KBM-7 (cell line): Measurements from ENCODE around the gene PLBD1.

Experiments used
- DNase-seq: peaks from one replicate; pipeline ENCODE4 v3.0.0-alpha.2; 2015
- in situ Hi-C: fragments of 300-500 bp; cut with MboI; formaldehyde crosslinking; loops from 2 replicates; pipeline ENCODE4 v1.14.3; 2020; ENCODE audit warnings: low sequenced_read_pairs, low pct_unique_long_range_greater_than_20kb, mixed read lengths

PLBD1 gene

DNA sequence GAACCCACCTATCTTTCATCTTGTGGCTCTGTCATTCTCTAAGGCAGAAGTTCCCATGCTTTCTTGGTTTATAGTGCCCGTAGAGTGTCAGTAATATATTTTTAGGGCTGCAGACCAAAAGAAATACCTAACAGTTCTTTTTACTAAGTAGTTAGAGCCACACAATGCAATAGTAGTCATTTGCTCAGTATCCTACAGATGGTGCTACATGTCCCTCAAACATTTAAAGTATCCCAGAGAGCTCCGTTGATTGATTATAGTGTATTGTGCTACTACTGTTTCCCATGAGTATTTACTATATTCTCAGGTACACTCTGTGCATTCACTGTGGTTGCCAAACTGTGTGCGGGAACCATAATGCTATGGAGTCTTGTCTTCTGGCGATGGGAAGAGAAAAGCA is 4.7 kb upstream of the PLBD1 start:
- no peak for DNase-seq
- in situ Hi-C loops = no loop called here

DNA sequence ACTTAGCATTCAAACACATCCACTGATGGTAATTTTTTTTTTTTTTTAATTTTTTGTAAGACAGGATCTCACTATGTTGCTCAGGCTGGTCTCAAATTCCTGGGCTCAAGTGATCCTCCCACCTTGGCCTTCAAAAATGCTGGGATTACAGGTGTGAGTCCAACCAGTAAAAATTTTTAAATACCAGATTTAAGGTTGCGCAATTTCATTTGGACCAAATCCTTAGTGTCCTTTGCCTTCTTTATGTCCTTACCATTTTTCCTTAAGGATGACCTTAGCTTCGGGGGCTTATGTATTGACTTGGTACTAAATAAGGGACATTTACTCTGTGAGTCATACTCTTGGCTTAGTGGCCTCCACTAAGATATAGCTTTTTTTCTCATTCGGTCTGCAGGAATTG is 4.1 kb upstream of the PLBD1 start:
- in situ Hi-C loops = no loop called here
- no peak for DNase-seq

DNA sequence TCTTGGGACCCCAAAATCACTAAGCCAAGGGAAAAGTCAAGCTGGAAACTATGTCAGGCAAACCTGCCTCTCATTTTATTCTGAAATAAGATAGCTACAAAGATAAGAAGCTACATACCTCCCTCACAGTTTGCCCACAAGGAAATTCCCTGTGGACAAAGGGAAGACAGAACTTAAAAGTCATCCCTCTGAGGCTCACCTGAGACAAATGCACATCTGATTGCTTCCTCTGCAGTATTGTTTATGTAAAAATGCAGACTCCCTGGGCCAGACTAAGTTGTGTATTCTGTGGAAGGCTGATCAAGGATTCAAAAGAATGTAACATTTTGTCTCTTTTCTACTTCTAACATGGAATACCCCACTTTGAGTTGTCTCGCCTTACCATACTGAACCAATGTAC is 2.5 kb upstream of the PLBD1 start:
- in situ Hi-C loops = no loop called here
- DNase-seq = no peak

DNA sequence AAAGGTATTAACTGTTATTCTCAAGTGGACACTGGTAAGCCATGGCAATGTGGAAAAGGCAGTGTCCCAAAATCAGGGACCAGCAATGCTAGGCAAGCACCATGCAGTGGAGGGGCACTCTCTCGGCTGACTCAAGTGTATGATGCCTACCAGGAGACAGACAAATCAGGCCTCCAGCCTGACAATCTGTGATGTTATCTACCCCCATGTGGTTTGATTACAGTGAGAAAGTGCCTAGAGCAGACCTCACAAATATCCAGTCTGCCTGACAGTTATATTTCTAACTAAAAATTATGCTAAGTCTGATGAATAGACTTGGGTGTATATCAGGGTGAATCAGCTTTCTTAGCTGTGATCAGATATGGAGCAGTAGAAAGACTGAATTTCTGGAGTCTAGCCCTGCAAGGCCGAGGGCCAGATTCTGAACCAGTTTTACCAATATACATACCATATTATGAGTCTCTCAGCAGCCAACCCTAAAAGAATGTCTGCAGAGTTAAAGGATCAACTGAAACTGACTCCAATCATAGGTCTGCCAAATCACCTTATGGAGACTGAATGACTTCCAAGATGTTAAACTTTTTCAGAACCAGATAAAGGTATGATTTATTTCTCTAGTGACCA is 3.2 kb downstream of the PLBD1 start:
- in situ Hi-C loops = no loop called here

DNA sequence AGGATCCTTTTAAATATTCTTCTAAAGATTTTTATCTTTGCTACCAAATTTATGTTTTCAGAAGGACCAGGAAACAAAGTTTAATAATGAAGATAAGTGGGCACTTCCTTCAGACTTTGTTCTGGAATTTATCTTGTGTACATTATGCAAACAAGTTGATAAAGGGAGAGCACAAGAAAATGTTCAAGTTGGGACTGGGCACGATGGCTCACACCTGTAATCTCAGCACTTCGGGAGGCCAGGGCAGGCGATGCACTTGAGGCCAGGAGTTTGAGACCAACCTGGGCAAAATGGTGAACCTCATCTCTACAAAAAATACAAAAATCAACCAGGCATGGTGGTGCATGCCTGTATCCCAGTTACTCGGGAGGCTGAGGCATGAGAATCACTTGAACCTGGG is 4.6 kb downstream of the PLBD1 start:
- no peak for DNase-seq
- in situ Hi-C loops = no loop called here

More for the DNA sequence above, 3.2 kb downstream of the PLBD1 start:
- DNase-seq = no peak

DNA sequence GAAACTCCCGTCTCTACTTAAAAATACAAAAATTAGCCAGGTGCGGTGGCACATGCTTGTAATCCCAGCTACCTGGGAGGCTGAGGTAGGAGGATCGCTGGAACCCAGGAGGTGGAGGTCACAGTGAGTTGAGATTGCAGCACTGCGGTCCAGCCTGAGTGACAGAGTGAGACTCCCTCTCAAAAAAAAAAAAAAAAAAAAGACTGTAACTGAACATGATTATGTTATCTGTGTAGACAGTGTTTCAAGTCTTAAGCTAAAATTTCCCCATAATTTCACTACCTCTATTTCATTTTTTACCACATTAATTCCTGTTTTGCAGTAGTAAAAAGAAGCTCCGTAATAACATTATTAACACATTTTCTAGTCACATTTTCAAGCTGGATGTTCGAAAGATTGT is 5.4 kb downstream of the PLBD1 start:
- in situ Hi-C loops = no loop called here

DNA sequence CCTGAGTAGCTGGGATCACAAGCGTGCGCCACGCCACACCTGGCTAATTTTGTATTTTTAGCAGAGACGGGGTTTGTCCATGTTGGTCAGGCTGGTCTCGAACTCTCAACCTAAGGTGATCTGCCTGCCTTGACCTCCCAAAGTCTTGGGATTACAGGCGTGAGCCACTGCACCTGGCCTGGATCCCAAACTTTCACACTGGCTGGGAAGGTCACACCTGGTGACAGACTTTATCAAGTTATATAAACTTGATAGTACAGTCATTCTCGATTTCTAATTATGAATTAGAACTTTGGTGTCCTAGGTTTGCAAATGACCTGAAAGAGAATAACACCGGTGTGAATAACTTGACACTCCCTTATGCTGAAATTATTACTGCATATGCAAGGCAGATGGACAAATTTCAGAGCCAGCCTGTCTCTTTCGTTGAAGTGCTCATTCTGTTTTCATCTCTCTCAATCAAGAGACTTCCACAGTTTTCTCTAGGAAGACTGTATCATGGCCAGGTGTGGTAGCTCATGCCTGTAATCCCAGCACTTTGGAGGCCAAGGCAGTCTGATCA is 5.9 kb downstream of the PLBD1 start:
- in situ Hi-C loops = no loop called here

More for the DNA sequence above, 5.4 kb downstream of the PLBD1 start:
- no peak for DNase-seq

DNA sequence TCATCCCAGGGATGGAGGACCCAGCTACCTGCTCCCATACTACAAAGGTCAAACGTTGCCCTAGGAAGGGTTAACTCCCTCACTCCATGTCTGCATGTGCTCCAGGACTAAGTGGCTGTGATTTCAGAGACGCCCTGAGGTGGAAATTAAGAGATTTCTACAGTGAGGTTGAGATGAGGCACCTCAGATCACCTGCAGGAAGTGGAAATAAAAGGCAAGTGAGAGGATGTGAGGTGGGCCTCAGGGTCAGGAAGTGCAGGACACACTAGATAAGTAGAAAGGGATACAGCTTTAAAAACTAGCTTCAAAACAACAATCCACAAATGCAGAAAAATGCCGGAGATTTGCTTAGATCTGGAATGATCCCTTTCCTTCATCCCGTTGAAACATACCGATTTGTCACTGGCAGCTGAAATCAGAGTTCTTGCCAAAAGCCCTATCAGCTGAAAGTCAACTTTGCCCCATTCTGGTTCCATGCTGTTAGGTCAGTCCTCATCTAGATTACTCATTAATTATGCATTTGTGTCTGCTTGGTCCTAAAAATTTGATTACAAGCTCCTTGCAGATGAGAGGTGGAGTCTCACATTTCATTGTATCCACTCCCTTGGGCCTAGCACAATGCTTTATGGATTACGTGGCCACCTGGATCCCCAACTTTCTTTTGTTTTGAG is 6.6 kb downstream of the PLBD1 start:
- DNase-seq = no peak
- in situ Hi-C loops = no loop called here

More for the DNA sequence above, 5.9 kb downstream of the PLBD1 start:
- no peak for DNase-seq

DNA sequence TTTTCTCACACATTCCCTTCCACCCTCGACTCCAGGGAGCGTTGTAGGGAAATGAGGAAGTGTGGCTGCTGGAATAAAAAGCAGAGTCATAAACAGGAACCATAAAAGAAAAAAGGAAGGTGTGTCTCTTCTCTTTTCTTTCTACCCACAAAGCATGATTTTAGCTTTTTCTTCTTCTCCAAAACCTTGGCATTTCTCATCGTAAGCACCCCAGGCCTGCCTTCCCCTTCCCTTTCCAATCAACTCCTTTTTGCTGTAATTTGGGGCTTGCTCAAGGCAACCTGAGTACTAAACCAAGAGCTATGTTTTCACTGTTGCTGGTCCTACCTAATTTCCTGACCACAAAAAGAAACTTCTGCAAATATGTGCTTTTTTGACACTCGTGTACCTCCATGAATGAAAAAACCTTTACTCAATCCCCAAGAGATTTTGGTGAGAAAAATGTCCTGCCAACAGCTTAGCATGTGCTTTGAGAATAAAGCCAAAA is 9.2 kb downstream of the PLBD1 start:
- DNase-seq = peak; percentile 83

DNA sequence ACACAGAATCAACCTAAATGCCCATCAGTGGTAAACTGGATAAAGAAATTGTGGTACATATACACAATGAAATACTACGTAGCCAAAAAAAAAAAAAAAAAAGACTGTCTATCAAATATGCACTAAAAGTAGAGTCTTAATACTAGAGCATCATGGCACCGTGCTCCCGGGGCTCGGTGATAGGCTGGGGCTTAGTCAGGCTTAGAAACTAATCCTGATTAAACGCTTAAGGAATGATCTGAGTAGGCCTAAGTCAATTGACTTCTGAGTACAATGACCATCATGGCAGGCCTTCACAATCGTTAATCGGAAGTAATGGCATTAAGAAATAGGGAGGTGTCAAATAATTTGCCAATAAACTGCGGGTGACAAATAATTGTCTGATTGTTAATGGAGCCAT is 9.7 kb downstream of the PLBD1 start:
- DNase-seq = no peak
- in situ Hi-C loops = no loop called here

More for the DNA sequence above, 9.2 kb downstream of the PLBD1 start:
- in situ Hi-C loops = no loop called here

DNA sequence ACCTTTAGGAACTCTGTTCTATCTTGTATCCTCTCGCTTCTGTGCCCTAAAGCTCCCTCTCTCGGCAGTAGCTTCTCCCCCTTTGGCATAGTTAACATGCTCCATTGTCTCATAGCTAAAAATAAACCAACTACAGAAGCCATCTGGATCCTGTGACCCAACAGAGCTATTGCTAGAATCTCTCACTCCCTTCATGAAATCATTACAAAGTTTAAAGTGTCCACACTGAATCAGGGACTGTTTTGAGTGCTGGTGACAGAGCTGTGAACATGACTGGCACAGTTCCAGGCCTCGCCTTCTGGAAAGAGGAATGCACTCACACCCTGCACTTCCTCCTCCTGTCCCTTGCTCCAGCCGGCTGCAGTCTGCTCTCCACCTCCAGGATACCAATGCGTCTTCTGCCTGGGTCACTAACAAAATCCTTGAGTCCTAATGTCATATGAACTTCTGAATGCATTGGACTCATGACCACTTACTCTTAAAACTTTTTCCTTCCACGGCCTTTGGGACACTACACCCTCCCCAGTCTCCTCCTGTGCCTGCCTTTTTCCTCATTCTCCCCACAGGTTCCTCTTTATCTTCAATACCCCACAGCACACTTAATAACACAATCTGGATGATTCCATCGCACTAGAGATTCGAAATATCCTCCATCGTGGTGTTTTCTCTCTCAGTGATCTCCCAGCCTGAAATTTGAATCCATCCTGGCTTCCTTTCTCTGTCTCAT is 13.2 kb downstream of the PLBD1 start:
- in situ Hi-C loops = no loop called here
- peak; percentile 90 for DNase-seq

DNA sequence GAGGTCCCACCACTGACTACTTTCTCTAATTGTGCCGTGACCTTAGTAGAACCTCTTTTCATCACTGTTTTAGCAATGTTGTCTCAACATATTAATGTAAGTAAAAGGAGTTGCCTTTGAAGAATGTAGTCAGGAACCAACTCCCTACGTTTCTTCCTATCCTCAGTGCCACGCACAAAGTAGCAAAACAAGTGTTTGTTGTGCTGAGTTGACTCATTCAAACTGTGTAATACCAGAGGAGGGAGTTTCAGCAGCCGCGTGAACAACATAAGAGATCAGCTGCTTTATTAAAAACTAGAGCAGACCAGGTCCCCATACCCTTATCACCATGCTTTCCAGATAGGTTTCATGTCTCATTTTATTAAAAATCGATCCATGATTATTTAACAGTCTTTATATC is 19.1 kb downstream of the PLBD1 start:
- in situ Hi-C loops = no loop called here
- DNase-seq = no peak

DNA sequence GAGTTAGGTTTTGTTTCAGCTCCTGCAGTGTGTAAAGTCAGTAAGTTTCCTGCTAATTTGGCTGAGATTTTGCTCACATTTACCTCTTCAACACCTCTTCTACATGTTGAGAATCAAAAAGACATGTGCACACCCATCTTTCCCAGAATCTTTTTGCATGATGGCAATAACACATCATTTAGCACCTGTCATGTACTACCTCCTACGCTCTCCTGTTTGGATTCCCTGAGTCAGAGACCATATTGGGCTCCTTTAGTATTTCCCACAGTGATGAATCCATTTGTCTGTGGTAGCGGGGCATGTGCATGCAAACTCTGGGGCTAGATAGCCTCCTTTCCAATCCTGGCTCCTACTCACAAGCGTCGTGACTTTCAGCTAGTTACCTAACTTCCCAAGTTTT is 20.1 kb downstream of the PLBD1 start:
- in situ Hi-C loops = no loop called here
- no peak for DNase-seq

DNA sequence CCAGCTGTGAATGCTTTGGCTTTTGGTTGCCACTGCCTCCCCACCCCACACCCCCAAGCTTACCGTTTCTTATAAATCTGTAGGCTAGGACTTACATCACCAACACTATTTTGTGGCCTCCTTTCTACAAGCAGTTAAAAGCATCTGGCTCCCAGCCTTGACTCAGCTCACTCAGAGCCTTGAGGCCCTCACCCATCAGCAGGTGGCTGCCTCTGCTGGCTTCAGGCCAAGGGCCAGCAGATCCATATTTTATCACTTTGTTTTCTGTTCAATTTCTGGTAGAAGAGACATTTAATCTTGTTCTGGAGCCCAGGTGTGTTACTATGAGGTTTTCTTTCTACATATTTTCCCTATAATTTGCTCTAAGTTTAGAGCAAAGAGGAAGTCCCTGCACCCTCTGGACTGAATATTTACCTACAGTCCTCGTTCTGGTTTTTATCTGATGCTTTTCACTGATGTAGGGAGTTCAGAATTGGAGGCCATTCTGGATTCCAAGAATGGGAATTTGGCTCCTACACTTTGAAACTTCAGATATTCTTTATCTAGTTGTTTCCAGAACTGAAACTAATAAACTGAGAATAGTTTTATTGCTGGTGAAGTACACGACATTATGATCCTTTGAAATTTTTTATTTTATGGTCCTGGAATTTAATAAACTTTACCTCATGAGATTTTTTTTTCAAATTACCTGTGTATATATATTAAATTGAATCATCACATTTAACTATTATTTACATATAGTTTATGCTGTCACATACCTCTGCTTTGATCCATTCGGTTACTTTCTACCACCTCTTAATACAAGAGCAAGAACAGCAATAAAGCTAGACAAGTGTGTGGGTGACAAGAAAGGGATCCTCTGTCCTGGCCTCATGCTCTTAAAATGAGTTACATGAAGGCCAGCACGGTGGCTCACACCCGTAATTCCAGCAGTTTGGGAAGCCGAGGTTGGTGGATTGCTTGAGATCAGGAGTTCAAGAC is 22.2 kb downstream of the PLBD1 start:
- in situ Hi-C loops = no loop called here
- DNase-seq = no peak

DNA sequence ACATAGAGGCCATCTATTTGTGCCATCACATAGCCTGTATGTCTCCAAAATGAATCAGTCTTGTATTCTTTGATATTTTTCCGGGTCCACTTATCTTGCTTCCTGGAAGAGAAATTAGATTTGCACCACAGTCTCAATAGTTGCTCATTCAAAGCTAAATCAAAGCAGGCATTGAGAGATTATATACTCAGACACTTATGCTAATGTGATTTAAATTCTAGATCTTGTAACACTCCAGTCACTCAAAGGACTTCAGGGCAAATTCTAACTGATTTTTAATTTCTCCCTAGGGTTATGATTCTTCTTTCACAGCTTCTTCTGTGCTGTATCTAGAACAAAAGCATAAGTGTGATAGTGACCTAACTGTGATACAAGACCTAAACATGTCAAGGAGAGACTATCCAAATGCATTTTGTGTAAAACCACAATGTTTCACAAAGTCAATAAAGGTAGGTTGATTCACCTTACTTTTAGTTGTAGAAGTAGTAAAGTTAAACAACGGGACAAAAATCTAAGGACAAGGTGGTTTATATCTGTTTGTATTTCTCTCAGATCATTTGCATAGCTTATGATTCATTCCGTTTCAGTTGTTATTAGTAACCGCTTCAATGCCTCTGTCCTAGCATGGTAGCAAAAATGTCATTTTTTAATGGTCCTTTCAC is 26.8 kb downstream of the PLBD1 start:
- in situ Hi-C loops = no loop called here
- no peak for DNase-seq

DNA sequence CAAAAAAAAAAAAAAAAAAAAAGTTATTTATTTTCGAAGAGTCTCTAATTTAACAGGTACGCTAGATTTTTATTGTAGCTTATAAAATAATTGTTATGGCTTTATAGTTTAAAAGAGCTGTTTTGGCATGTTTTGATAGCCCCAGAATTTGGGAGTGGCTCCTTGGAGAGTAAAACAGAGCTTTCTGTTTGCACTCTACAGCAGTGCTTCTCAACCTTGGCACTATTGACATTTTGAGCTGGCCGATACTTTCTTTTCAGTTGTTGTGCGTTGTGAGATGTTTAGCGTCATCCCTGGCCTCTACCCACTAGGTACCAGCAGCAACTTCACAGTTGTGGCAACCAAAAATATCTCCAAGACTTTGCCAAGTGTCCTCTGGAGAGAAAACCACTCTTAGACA is 30.6 kb downstream of the PLBD1 start:
- in situ Hi-C loops = no loop called here
- DNase-seq = no peak

DNA sequence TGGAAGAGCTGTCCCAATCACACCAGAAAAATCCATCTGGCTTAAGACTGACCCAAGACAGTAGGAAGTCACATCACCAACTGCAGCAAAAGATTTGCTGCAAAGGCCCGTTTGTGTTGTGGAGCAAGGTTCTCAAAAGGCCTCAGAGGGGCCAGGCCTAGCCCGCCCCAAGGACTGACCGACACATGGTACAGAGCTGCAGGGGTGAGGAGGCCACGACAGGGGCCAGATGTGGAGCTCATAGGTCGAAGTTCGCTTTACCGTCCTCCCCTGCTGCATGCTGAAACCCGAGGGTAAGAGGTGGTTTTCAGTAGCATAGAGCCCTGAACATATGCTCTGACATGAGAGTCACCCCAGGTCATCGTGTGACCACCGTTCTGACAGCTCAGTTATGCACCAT is 35.5 kb downstream of the PLBD1 start:
- no peak for DNase-seq
- in situ Hi-C loops = no loop called here

DNA sequence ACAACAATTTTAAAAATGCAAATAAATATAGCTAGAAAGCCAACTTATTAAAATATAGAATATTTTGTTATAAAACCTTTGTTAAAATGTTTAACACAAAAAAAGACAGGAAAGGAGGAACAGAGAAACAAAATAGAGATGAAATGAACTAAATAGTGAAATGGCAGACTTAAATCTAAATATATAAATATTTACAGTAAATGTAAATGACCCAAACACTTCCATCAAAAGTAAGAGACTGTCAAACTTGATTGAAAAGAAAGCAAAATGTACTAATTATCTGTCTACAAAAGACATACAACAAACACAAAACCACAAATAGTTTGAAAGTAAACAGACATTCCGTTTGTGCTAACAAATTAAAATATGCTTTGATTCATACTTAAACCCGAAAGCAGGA is 41.7 kb downstream of the PLBD1 start:
- DNase-seq = no peak
- in situ Hi-C loops = no loop called here
